ENCODE measurements around the gene IDUA.

The IDUA gene

DNA sequence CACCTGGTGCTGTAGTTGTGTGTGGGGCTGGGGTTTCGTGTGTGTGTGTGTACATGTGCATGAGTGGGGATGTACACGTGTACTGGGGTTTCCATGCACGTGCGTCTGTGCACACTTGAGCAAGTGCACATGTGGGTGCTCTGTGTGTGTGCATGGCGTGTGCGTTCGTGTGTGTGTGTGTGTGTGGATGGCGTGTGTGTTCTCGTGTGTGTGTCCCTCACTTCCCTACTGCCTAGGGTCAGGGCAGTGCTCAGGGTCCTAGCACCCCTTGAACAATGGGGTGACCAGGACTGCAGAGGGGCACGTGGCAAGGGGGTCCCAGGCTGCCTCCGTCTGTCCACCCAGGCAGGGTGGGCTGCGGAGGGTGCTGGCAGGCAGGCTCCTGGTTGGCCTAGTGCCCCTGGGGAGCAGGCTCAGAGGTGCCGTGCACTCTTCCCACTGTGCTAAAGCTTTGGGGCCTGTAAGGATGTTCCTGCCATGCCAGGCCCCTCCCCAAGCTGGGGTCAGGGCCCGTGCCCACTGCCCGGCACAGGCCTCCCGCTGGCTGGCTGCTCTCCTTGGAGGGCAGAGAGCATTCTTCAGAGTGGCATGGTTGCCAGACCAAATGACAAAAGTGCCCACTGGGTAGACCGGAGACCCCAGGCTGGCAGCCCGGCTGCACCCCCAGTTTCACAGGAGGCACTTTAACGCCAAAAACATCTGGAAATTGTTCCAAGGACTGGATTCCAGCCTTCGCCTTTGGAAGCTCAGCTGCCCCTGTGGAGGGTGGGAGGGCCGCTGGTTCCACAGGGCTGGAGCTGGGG lies 53.7 kb downstream of the IDUA start:
- no peak for FAIRE-seq

DNA sequence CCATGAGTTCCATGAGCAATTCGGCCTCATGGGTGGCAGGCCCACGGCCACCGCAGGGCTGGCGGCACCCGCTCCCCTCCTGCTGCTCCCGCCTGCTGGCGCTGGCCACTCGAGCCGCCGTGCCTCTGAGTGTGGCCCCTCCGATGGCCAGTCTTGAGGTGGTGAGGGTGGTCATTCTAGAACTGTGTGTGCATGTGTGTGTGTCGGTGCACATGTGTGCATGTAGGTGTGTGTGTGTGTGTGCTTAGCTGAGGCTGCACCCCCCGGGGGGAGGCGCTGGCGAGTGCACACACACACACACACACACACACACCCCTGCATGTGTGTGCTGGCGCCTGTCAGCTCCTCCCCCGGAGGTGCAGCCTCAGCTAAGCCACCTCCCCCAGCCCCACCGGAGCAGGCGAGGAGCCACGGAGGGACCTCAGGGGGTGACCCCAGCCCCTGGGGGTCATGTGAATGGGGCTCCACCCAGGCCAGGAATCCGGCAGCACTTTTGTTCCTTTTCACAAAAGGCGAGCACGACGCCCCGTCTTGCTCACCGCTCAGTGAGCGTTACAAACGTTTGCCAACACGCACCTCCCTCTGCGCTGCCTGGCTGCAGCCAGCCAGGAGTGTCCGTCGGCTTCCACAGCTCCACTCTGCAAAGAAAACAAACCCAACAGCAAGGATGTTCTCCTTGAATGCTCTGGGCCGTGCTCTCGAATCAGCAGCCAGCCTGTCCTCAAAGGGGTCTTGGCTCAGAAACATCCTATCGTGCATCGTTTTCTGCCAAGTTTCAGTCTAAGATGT lies 54.5 kb downstream of the IDUA start:
- TF ChIP-seq, protein P1, sequence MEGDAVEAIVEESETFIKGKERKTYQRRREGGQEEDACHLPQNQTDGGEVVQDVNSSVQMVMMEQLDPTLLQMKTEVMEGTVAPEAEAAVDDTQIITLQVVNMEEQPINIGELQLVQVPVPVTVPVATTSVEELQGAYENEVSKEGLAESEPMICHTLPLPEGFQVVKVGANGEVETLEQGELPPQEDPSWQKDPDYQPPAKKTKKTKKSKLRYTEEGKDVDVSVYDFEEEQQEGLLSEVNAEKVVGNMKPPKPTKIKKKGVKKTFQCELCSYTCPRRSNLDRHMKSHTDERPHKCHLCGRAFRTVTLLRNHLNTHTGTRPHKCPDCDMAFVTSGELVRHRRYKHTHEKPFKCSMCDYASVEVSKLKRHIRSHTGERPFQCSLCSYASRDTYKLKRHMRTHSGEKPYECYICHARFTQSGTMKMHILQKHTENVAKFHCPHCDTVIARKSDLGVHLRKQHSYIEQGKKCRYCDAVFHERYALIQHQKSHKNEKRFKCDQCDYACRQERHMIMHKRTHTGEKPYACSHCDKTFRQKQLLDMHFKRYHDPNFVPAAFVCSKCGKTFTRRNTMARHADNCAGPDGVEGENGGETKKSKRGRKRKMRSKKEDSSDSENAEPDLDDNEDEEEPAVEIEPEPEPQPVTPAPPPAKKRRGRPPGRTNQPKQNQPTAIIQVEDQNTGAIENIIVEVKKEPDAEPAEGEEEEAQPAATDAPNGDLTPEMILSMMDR (IDR thresholded peaks at IDR 0.05; ENCODE audit: insufficient read depth, missing control alignments): no peak
- DNase-seq (ENCODE audit: insufficient read length, low spot score): no peak

More for the DNA sequence above, 53.7 kb downstream of the IDUA start:
- TF ChIP-seq, protein P1 (IDR thresholded peaks at IDR 0.05; ENCODE audit: insufficient read depth, missing control alignments): no peak
- DNase-seq (ENCODE audit: insufficient read length, low spot score): no peak

DNA sequence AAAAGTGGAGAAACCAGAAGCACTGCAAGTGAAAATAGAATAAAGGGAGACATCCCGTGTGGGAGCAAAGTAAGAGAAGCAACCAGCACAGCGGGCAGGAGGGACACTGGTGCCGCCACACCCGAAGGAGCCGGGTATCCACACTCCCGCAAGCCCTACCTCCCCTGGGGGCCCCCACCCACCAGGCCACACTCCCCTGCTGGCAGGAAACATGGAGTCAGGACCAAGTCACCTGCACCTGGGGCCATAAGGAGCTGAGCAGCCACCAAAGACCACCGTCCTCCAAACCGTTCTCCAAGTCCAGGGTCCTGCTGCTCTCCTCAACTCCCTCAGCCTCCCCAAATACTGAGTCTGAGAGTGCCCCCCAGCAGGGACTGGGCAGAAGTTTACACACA lies 55.1 kb downstream of the IDUA start:
- TF ChIP-seq, protein P1 (IDR thresholded peaks at IDR 0.05; ENCODE audit: insufficient read depth, missing control alignments): no peak
- no peak for FAIRE-seq
- DNase-seq (ENCODE audit: insufficient read length, low spot score): no peak

More for the DNA sequence above, 54.5 kb downstream of the IDUA start:
- FAIRE-seq: no peak

DNA sequence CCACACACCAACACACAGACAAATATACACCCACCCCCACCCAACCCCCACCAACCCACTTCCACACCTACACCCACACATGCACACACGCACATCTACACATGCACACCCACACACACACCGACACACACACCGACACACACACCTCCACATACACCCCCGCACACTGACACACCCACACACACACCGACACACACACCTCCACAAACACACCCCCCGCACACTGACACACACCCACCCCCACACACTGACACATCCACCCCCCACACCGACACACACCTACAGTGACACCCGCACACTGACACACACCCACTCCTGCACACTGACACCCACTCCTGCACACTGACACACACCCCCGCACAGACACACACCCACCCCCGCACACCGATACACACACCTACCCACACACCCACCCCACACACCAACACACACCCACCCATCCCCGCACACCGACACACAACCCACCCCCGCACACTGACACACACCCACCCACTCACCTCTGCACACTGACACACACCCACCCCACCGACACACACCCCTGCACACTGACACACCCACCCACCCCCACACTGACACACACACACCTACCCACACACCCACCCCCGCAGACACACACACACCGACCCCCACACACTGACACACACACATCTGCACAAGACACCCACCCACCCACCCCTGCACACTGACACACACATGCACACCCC lies 55.7 kb downstream of the IDUA start:
- TF ChIP-seq, protein P1 (IDR thresholded peaks at IDR 0.05; ENCODE audit: insufficient read depth, missing control alignments): no peak
- DNase-seq (ENCODE audit: insufficient read length, low spot score) (no peak), FAIRE-seq (no peak)

DNA sequence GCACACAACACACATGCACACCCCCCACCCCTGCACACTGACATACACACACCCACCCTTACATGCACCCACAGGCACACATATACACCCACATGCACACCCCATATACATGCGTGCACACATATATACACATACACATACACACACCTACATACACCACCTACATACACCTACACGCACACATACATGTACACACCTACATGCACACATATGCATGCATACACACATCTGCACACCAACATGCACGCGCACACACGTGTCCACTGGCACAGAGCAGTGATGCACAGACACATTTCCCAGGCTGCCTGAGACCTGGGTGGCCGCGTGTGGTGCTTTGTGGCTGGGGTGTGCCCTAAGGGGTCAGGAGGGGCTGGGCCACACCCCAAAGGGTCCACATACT lies 56.3 kb downstream of the IDUA start:
- FAIRE-seq: no peak
- TF ChIP-seq, protein P1 (IDR thresholded peaks at IDR 0.05; ENCODE audit: insufficient read depth, missing control alignments): no peak
- DNase-seq (ENCODE audit: insufficient read length, low spot score): no peak

DNA sequence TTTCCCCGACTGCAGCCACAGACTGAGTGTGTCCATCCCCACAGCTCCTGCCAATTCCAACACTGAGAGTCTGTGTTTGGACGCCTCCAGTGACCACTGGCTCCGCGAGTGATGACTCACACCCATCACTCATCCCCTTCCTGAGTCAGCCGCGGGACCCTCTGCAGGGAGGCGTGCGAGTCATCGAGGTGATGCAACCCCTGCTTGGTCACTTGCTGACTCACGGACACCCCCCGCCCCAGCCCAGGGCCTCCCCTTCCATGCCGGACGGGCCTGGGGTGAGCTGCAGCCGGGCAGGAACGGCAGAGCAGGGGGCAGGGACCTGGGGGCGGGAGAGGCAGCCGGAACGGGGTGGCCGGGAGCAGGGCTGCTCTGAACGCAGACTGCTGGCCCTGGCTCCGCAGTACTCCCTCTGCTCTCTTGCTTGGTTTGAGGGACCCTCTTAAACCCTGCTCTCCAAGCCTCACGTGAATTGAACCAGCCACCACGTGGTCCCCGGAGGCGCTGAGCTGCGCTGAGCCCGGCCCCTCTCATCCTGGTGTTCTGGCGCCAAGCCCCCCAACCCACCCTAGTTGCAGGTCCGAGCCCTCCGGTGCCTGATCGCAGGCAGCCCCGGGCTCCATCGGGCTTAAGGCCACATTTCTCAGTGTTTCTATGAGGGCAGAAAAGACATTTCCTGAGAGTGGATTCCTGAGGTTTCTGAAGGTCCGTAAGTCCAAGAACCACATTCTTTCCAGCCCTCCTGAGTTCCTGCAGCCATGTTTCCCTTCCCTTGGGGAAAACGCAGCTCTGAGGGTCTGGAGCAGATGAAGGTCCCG lies 57.0 kb downstream of the IDUA start:
- TF ChIP-seq, protein P1 (IDR thresholded peaks at IDR 0.05; ENCODE audit: insufficient read depth, missing control alignments): no peak

More for the DNA sequence above, 57.0 kb downstream of the IDUA start:
- DNase-seq (ENCODE audit: insufficient read length, low spot score): no peak
- no peak for FAIRE-seq

Data from D721Med (cell line).